Measurements from ENCODE around the gene C1orf226.

DNA sequence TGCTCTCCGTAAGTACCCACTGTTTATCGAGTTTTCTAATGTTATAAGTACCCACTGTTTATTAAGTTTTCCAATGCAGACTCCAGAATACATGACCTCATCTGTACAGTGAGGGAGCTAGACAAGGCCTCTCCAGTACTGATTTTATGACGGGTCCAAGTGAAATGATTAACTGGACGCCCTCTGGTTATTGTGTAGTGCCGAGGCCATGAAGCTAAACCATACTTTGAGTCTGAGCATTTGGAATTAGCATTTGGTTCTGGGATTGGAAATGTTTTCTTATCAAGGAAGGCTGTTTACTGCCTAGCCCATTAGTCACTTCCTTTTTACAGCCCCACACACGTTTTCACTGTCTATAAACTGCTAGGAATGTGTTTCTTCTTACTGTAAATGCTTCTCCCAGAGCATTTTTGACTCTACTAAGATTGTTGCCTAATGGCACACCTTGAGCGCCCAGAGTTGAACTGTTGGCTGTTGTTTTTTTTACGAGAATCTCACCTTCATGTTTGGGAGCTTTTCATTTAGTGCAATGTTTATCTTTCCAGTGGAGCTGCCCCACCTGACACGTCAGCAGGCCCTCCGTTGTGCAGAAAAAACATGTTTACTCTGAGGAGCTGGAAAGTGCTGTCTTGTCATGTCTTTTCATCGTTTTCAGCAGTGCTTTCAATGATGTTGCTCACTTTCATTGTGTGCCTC, 31.7 kb upstream of the C1orf226 start:
- TF ChIP-seq, protein P1, sequence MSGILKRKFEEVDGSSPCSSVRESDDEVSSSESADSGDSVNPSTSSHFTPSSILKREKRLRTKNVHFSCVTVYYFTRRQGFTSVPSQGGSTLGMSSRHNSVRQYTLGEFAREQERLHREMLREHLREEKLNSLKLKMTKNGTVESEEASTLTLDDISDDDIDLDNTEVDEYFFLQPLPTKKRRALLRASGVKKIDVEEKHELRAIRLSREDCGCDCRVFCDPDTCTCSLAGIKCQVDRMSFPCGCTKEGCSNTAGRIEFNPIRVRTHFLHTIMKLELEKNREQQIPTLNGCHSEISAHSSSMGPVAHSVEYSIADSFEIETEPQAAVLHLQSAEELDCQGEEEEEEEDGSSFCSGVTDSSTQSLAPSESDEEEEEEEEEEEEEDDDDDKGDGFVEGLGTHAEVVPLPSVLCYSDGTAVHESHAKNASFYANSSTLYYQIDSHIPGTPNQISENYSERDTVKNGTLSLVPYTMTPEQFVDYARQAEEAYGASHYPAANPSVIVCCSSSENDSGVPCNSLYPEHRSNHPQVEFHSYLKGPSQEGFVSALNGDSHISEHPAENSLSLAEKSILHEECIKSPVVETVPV (CRISPR knock-in tag; IDR thresholded peaks at IDR 0.05): no peak
- TF ChIP-seq RARB (CRISPR knock-in tag; IDR thresholded peaks at IDR 0.05) (no peak), TCF4 (CRISPR knock-in tag; IDR thresholded peaks at IDR 0.05; ENCODE audit: borderline replicate concordance) (no peak), BACH2 (CRISPR knock-in tag; IDR thresholded peaks at IDR 0.05; ENCODE audit: borderline replicate concordance) (no peak), ARNTL (CRISPR knock-in tag; IDR thresholded peaks at IDR 0.05; ENCODE audit: borderline replicate concordance, low read depth) (no peak)
- TF ChIP-seq, protein P2, sequence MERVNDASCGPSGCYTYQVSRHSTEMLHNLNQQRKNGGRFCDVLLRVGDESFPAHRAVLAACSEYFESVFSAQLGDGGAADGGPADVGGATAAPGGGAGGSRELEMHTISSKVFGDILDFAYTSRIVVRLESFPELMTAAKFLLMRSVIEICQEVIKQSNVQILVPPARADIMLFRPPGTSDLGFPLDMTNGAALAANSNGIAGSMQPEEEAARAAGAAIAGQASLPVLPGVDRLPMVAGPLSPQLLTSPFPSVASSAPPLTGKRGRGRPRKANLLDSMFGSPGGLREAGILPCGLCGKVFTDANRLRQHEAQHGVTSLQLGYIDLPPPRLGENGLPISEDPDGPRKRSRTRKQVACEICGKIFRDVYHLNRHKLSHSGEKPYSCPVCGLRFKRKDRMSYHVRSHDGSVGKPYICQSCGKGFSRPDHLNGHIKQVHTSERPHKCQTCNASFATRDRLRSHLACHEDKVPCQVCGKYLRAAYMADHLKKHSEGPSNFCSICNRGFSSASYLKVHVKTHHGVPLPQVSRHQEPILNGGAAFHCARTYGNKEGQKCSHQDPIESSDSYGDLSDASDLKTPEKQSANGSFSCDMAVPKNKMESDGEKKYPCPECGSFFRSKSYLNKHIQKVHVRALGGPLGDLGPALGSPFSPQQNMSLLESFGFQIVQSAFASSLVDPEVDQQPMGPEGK (CRISPR knock-in tag; IDR thresholded peaks at IDR 0.05; ENCODE audit: borderline replicate concordance): no peak

Data from SK-N-SH treated with all-trans-retinoic acid at 6 μM for 48 hours (cell line).